Cardiac septum (tissue), 1 donor: ENCODE measurements around the gene USP25. TPM values are rescaled to one million over a fixed set of nuclear protein-coding genes. Genes with fewer than 3 reads are reported as not detected.

Experiments
- DNase-seq: peaks from one replicate; pipeline ENCODE4 v3.0.0-alpha.2; 2020; ENCODE audit warnings: low spot score
- intact Hi-C: fragments of 100-400 bp; cut with DNase I; formaldehyde crosslinking; loops from one replicate; pipeline ENCODE4 v1.14.0; 2022
- total RNA-seq: library from RNA; stranded (reverse); fragmentation: NEBNext Ultra II Directional; extraction: Animal tissue kit (Norgen Biotek cat#: 25700); gene quantifications from one replicate; pipeline ENCODE4 v1.2.1, GENCODE V29; 2021
- donor health status: DM: no; HTN: no; CAD: no.

The USP25 gene
- total RNA-seq, 1 donor from 2014 or later, result 45.7 TPM

GRCh38 chr21:15795533-15795932, 65.8 kb downstream of the USP25 start:
- no peak for DNase-seq
- intact Hi-C loops, result no loop called here

GRCh38 chr21:15797577-15798363, 68.0 kb downstream of the USP25 start:
- intact Hi-C loops, result no loop called here
- DNase-seq, result no peak

GRCh38 chr21:15801352-15801863, 71.6 kb downstream of the USP25 start:
- intact Hi-C loops, result no loop called here
- no peak for DNase-seq

- intact Hi-C loops, result no loop called here
- no peak for DNase-seq
Measured at GRCh38 chr21:15804247-15805005, 74.6 kb downstream of the USP25 start.

- intact Hi-C loops, result no loop called here
Measured at GRCh38 chr21:15809065-15809464, 79.3 kb downstream of the USP25 start.

GRCh38 chr21:15809818-15810217, 80.0 kb downstream of the USP25 start:
- intact Hi-C loops, result no loop called here
- no peak for DNase-seq

More at GRCh38 chr21:15809065-15809464, 79.3 kb downstream of the USP25 start:
- DNase-seq, result no peak

GRCh38 chr21:15815285-15815684, 85.5 kb downstream of the USP25 start:
- intact Hi-C loops, result no loop called here
- no peak for DNase-seq

- intact Hi-C loops, result no loop called here
- no peak for DNase-seq
Measured at GRCh38 chr21:15820327-15820726, 90.5 kb downstream of the USP25 start.

GRCh38 chr21:15820852-15821379, 91.1 kb downstream of the USP25 start:
- DNase-seq, result no peak
- intact Hi-C loops, result no loop called here

GRCh38 chr21:15823486-15824150, 93.8 kb downstream of the USP25 start:
- DNase-seq, result no peak
- intact Hi-C loops, result no loop called here

- no peak for DNase-seq
- intact Hi-C loops, result loop anchor here (5.0 kb wide), 1 partner anchor 93 kb away; no protein-coding TSS in a partner anchor
Measured at GRCh38 chr21:15825700-15826099, 95.9 kb downstream of the USP25 start.

GRCh38 chr21:15826147-15826780, 96.5 kb downstream of the USP25 start:
- DNase-seq, result no peak
- intact Hi-C loops, result loop anchor here (5.0 kb wide), 1 partner anchor 94 kb away; no protein-coding TSS in a partner anchor

- no peak for DNase-seq
- intact Hi-C loops, result loop anchor here (5.0 kb wide), 1 partner anchor 95 kb away; no protein-coding TSS in a partner anchor
Measured at GRCh38 chr21:15826908-15827601, 97.3 kb downstream of the USP25 start.

GRCh38 chr21:15831497-15831896, 101.7 kb downstream of the USP25 start:
- no peak for DNase-seq
- intact Hi-C loops, result no loop called here

- DNase-seq, result no peak
- intact Hi-C loops, result no loop called here
Measured at GRCh38 chr21:15837645-15838044, 107.9 kb downstream of the USP25 start.

- DNase-seq, result no peak
- intact Hi-C loops, result no loop called here
Measured at GRCh38 chr21:15839026-15839425, 109.2 kb downstream of the USP25 start.

- no peak for DNase-seq
- intact Hi-C loops, result no loop called here
Measured at GRCh38 chr21:15839601-15840000, 109.8 kb downstream of the USP25 start.

- intact Hi-C loops, result no loop called here
- no peak for DNase-seq
Measured at GRCh38 chr21:15840406-15840805, 110.6 kb downstream of the USP25 start.
